ENCODE results near the gene MUCL1. TPM values are rescaled to one million over a fixed set of nuclear protein-coding genes. Genes with fewer than 3 reads are reported as not detected.

Gene MUCL1
- total and polyA plus RNA-seq, 10 of the 15 experiments (the other 5 are each of a cell fraction or from before 2014, with no cell fraction given) = not detected

DNA sequence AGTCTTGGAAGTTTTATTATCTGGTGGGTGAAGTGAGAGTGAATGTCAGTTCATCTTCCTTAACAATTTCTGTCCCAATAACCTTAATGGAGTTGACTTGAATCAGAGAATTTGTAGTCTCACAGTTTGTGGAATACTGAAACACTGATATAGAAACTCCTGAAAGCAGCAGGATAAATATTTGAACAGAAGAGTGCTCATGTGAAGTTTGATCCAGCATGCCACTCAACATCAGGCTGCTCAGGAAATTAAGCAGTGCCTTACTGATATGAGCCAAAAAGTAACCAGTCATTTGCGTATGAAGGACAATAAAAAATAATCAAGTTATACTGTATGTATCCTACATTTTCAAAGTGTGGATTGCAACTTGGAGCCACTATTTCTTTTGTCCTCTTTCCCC lies 15.7 kb downstream of the MUCL1 start (continued):
- TF ChIP-seq, protein P1, sequence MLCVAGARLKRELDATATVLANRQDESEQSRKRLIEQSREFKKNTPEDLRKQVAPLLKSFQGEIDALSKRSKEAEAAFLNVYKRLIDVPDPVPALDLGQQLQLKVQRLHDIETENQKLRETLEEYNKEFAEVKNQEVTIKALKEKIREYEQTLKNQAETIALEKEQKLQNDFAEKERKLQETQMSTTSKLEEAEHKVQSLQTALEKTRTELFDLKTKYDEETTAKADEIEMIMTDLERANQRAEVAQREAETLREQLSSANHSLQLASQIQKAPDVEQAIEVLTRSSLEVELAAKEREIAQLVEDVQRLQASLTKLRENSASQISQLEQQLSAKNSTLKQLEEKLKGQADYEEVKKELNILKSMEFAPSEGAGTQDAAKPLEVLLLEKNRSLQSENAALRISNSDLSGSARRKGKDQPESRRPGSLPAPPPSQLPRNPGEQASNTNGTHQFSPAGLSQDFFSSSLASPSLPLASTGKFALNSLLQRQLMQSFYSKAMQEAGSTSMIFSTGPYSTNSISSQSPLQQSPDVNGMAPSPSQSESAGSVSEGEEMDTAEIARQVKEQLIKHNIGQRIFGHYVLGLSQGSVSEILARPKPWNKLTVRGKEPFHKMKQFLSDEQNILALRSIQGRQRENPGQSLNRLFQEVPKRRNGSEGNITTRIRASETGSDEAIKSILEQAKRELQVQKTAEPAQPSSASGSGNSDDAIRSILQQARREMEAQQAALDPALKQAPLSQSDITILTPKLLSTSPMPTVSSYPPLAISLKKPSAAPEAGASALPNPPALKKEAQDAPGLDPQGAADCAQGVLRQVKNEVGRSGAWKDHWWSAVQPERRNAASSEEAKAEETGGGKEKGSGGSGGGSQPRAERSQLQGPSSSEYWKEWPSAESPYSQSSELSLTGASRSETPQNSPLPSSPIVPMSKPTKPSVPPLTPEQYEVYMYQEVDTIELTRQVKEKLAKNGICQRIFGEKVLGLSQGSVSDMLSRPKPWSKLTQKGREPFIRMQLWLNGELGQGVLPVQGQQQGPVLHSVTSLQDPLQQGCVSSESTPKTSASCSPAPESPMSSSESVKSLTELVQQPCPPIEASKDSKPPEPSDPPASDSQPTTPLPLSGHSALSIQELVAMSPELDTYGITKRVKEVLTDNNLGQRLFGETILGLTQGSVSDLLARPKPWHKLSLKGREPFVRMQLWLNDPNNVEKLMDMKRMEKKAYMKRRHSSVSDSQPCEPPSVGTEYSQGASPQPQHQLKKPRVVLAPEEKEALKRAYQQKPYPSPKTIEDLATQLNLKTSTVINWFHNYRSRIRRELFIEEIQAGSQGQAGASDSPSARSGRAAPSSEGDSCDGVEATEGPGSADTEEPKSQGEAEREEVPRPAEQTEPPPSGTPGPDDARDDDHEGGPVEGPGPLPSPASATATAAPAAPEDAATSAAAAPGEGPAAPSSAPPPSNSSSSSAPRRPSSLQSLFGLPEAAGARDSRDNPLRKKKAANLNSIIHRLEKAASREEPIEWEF (IDR thresholded peaks at IDR 0.05; ENCODE audit: insufficient replicate concordance, low read depth, low read length) = no peak
- TF ChIP-seq TCF7 (IDR thresholded peaks at IDR 0.05; ENCODE audit: borderline replicate concordance) (no peak), PRDM15 (CRISPR knock-in tag; IDR thresholded peaks at IDR 0.05) (no peak), HDAC2 (IDR thresholded peaks at IDR 0.05) (no peak)
